Transverse colon (tissue), 3 donors: Measurements from ENCODE around the gene MTX1.

Experiments
- CTCF ChIP-seq, 5 experiments: fragments of 200-600 bp in 3 of 5; fragments of 450-650 bp in 2 of 5; sonication (generic) in 3 of 5; IDR thresholded peaks; 1 replicate in 2 of 5; 2 replicates in 3 of 5; pipeline ENCODE4 v1.5.1; 2016 to 2017; ENCODE audit warnings: antibody characterized with exemption in 5 of 5, inconsistent platforms in 3 of 5, mild to moderate bottlenecking in 2 of 5, moderate library complexity in 1 of 5
- POLR2A ChIP-seq: fragments of 450-650 bp; IDR thresholded peaks from one replicate; pipeline ENCODE4 v1.6.1; 2016; ENCODE audit warnings: antibody characterized with exemption, mild to moderate bottlenecking, moderate library complexity

- TF ChIP-seq POLR2A, result peak; percentile 12
- peak in 1 of 5 experiments; percentile 46 for TF ChIP-seq CTCF (IDR thresholded peaks at IDR 0.05)
Observed at GRCh38 chr1:155184835-155185782, 23.4 kb upstream of the MTX1 start.
